NCI-H128 (cell line): Measurements from ENCODE around the gene SLC23A2.
"Not testable (repeated sequence)": the region's sequence is repeated elsewhere in the genome, so short reads cannot be mapped to it uniquely, and the experiment has no call there.

Source experiments
- DNase-seq: peaks from one replicate; lab custom pipeline; 2025; ENCODE audit not compliant: unreplicated experiment; lab: John Stamatoyannopoulos, UW

Gene SLC23A2

DNA sequence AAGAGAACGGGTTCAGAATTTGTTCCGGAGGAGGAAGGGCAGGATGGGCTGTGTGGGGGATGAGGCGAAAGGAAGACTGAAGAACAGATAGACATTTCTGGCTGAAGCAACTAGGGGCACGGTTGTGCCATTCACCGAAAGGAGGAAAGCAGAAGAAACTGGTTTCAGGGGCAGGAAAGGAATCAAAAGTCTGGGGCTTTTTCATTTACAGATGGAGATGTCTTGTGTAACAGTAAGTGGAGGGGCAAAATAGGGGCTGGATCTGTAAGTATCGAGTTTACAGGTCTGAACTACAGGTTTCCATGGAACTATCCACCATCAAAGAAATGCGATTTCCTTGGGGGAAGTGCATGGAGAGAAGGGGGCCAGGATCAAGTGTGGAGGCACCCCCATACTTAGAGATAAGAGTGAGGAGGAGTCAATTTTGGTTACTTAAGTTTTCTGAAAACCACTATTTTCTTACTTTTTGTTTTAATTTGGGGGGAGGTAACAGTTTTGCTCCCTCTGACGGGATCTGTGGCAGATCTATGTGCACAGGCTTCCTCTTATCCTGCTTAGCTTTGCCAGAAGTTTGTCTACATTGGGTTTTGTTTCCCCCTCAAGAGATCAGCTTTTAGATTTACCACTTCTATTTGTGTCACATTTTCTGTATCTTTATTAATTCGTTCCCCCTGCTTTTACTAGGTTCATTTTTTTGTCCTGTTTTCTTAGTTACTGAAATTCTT is 120.1 kb downstream of the SLC23A2 start:
- DNase-seq, result no peak

DNA sequence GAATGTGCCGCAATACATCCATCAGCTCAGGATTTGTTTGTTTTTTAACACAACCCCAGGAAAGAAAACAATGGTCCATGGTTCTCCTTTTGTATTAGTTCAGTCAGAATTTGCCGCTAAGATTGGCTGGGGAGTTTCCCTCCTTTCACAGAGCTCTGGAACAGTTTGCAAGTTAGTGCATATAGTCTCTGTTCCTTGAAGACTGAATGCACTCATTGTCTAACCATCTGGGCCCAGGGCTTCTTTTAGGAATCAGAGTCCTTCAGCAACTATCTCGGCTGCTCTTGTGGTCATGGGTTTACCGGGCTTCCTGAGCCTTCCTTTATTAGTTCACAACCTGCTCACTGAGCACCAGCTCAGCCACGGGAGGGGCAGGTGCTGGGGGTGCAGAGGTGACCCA is 121.3 kb downstream of the SLC23A2 start:
- DNase-seq, result no peak

DNA sequence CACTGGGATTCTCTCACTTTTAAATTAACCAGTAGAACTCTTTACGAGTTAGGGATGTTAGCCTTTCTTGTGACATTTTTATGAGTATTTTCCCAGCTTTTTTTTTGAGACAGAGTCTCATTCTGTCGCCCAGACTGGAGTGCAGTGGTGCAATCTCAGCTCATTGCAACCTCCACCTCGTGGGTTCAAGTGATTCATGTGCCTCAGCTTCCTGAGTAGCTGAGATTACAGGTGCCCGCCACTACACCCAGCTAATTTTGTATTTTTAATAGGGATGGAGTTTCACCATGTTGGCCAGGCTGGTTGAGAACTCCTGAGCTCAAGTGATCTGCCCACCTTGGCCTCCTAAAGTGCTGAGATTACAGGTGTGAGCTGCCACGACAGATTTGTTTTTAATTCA is 123.2 kb downstream of the SLC23A2 start:
- DNase-seq, result not testable (repeated sequence)

DNA sequence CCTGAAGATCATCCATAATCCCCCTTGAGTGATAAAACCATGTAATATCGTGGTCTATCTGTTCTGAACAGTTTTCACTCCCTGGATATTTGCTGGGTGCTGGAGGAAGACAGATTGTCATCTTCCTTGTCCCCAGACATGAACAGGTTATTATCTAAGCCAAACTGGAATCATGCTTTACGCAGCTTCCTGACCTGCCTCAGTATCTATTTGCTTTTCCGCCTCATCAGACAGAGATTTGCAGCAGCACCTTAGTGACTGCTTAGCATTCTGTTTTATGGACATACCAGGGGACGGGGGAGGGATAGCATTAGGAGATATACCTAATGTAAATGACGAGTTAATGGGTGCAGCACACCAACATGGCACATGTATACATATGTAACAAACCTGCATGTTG is 124.6 kb downstream of the SLC23A2 start:
- no peak for DNase-seq

DNA sequence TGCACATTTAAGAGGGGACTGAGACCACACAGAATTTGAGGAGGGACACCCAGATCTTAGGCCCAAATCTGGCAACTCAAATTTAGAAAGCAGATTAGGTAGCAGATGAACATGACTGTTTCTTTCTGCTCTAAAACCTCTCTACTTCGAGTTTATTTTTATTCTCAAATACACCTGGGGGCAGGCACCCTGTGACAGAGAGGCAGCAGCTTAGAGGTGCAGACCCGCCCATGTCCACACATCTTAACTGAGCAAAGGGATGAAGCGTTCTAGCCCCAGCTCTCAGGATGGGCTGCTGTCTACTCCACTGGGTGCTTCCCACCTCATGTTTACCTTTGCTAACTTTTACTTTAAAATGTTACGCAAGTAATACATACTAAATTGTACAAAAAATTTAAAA is 125.0 kb downstream of the SLC23A2 start:
- no peak for DNase-seq

DNA sequence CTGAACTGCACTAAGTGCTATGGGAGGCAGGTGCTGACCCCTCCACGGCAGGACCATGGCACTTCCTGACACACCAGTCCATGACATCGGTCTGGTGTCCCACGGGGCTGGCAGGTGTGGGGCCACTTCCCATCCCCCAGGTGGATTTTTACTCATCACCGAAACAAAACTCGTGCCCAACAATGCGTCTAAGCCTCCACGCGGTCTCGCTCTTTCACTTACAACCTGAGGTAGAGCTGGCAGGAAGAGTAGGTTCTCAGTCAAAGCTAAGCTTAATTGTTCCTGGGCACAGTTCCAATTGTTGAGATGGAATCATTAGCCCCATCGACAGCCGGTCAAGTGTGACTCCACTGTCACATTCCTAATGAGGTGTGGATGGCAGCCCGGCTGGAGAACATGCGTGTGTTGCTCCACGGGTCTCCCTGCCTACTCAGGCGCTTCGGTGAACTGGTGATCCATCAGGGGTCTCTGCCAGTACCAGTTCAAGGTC is 125.7 kb downstream of the SLC23A2 start:
- peak; percentile 95 for DNase-seq

DNA sequence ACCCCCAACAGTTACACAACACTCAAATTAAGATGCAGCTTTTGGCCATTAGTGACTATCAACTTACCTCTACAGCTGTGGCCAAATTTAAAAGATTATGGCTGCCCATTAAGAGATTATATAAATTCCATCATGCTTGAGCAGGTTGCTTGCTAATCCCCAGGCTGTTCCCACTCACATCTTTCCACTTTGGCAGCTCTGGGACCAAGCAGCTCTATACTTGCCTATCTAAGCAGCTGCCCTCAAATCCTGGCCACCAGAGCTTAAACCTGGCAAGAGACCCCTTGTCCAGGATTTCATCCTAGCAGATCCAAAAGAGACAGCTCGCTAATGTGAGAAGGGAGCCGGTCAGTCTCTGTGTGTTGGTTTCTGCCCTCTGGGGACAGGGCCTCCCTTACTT is 127.9 kb downstream of the SLC23A2 start:
- DNase-seq, result no peak

DNA sequence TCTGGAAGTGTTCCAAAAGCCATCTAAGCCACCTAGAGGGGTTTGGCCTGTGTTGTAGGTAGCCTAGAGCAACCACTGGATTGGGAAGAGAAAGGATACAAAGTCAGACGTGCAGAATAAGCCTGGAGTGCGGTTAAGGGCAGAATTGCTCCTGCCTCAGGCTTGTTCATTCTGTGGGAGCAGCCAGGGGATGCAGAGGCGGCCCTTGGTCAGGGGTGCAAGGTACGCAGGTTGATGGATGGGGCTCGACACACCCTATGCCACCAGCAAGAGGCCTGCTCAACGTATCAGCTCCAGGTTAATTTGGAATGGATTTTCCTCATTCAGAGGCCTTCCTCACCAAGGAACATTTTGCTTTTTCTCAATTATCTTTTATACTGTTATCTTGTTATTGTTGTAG is 129.8 kb downstream of the SLC23A2 start:
- DNase-seq, result no peak

DNA sequence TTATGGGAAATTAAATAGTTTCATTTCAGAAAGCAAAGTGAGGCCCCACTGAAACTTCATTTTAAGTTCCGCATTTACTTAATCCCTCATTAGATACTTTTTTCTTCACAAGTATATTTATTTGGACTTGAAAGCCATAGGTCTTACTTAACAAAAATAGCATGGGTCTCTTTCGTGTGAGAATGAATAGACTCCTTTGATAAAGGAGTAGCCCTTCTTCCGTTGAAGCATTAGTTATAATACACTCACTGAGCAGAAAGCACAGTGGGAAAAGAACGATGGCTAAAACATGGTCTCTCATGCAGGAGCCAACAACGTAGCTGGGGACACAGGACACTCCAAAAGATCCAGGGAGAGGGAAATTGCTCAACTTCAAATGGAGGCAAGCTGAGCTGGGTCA is 130.4 kb downstream of the SLC23A2 start:
- DNase-seq, result no peak

DNA sequence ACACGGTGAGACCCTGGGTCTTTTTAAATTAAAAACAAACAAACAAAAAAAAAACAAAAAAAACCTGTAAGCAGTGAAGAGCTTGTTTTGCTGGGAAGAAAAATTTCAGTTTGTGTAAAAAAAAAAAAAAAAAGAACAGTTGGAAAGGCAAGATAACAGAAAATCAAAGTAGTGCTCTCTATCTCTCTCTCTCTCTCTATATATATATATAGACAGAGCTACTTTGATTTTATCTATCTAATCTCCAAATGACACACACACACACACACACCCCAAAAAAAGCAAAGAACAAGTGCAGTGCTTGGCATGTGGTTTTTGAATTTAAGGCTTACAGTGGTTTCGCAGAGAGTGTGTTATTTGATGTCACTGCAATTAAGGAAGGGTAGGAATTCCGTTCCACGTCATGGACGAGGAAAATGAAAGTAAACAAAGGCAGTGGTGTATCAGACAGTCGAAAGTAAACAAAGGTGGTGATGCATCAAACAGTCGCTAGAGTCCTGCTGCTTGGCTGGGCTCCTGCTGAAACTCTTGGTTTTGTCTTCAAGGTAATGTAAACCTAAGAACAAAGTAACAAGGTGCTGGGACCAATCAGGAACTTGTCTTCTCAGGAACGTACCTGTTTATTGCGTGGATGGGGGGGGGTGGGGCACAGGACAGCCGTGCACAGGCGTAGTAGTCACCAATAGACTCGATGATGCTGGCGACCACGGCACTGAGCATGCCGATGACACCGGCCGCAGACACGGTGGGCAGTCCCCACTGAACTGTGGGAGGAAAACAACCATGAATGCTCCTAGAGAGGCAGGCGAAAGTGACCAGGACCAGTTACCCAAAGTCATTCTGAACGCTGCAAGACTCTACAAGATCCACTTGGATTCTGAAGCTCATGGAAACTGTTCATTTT is 131.8 kb downstream of the SLC23A2 start:
- DNase-seq, result no peak

DNA sequence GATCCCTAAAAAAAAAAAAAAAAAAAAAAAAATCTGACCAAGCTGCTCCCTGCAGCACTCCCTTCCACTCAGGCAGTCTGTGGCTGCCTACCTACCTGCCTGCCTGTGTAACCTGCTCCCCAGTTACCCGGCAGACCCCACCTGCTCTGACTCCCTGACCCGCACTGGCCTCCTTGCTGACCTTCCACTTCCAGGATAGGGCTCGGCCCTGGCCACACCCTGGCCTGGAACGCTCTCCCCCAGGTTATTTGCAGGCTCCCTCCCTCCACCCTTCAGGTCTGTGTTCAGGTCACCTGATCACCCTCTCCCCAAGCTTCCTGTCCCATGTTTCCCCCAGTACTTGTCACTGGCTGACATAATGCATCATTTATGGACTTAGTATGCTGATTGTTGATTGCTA is 134.3 kb downstream of the SLC23A2 start:
- DNase-seq, result no peak

DNA sequence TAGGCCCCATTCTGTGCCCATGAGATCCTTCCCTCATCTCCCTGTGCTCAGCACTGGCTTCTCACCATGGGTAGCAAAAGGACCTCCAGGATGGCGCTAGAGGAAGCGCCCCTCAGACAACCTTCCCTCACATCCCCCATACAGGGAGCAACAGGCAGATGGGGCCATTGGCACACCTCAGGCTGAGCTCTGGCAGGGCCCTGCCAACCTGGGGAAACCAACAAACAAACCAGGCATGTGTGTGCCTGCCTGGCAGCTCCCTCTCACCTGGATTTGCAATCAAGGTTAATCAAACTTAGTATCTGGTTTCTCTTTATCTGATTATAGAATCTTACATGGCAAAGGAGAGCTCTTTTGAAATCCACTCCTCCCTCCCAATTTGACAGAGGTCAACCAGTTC is 134.9 kb downstream of the SLC23A2 start:
- DNase-seq, result no peak

DNA sequence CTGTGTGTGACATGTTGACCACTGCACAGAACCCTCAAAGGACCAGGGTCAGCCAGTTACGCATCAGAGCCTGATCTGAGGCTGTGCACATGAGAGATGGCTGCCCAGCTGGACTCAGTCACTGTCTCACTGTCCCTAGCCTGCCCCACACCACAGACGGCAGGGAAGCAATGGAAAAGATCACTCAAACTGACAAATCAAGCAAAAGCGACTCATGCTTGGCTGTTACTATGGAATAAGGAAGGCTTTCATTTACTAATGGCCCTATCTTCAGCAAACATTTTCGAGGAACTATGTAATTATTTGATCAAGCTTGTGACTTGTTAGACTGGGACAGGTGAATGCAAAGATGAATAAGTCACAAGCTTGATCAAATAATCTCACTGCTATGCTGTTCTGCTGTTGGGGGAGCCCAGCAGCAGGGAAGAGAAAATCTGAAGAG is 137.0 kb downstream of the SLC23A2 start:
- DNase-seq, result no peak

DNA sequence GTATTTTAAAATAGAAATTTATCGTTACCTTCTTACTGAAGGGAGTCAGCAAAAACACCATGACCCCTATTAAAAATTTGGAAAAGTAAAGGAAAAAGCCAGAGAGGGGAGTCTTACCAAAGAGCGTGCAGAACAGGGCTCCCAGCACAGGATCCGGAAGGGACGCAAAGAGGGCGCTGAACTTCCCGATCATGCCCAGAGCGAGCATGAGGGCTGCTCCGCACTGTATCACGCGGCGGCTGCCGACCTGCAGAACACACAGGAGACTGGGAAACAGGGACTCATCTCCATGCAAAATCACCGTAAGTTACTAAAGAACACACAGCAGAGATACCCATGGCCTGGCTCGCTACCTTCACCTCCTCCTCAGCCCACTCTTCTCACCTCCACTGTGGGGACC is 138.6 kb downstream of the SLC23A2 start:
- DNase-seq, result no peak

DNA sequence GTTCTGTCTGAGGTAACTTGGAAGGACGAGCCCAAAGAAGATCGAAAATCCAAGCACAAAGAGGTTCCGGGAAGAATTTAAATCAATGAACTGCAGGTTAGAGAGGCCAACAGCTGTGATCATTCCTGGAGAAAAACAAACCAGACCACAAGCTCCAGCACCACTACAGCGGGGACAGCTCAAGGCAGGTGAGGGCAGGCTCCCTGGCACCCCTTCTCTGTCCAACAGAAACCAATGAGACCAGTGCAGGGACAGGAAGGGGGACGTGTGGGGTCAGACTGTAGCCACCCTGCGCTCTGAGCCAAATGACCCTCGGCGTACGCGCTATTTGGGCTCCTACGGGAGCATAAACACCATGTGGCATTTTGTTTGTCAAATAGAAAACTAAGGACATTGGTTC is 139.3 kb downstream of the SLC23A2 start:
- no peak for DNase-seq

DNA sequence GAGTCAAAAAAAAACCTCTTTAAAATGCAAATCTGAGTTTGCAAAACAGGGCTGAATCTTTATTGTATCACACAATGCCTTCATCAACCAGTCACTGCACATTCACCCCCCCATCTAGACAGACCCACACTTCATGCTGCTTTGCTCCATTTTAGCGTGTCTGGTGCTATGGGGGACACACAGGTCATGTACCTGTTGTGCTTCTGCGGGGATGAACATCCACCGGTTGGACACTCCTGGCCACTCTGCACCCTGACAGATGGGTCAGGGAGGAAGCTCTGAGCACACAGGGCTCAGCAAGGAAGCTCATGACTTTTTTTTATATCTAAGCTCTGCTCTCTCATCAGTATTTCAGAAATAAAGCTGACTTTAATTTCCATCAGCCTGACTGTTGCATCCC is 143.3 kb downstream of the SLC23A2 start:
- no peak for DNase-seq

DNA sequence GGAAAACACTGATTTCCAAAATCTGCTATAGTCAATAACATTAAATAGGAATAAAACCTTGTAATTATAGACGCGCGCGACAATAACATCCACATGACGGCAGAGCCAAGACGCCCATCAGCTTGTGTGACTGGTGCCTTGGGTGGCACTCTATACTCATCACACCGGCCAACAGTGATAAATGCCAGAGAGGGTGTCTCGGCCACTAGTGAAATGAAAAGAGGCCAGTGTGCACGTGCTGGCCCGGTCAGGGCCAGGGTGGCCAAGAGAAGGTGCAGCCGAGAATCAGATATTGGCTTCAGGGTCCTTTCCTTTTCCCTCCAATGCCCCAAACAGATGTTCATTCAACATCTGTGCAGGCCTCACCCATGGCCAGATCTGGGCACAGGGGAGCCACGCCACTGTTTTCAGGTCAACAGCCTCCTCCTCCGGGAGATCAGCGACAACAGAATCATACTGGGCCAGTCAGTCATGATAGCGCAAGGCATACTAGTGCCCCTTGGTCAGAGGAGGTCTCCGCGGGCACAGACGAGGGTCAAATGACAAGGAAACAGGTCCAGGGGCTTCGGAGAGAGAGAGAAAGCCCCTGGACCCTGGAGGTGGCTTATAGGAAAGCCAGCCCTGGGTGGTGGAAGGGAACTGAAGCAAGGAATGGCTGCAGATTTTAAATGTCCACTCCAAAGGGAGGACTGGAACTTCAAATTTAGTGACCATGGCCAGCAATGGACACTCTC is 145.1 kb downstream of the SLC23A2 start:
- DNase-seq, result no peak

DNA sequence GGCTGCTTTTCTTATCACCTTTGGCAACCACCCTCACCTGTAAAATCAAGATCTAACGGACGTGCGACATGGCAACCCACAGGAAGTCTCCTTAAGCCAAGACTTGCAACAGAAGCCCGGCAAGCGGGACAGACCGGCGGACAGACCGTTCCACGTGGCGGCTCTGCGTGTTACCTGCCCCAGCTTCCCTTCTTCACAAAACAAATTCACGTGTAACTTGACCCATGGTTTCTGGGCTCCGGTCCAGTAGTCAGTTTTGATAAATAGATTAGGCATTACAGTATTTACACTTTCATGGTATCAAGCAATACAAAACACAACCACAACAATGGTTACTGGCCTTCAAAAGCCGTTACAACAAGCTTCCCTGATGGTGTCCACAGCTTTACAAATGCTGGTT is 145.8 kb downstream of the SLC23A2 start:
- DNase-seq, result no peak

DNA sequence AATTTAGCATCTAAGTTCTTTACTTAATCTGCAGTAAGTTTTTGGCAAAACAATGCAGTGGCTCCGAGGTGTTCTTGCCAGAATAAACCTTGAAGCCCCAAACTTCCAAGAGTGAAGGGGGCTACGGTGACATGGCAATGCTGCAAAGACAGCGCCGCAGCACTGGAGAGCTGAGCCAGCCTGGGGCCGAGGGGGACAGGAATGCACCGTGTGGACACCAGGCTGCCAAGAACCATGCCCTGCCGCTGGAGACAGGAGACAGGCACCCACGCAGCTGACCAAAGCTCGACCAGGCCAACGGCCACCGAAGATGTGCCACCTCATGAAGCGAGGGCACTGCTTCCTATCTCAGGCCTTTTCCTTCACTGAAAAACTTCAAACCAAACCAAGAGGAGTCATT is 146.2 kb downstream of the SLC23A2 start:
- no peak for DNase-seq

DNA sequence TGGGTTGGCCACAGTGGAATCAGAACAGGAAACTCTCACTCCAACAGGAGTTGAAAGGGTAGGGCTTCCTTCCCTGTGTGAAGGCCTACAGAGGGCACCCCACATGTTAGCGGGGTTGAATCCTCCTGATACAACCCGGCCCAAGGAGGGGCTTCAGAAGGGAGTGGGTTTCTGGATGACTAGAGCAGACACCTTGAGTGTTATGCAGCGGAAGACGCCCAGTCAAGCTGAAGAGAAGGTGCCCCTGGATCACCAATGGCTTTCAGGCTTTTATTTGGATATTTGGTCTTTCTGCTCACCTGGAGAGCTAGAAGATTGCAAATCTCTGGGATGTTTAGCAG is 146.8 kb downstream of the SLC23A2 start:
- DNase-seq, result no peak

DNA sequence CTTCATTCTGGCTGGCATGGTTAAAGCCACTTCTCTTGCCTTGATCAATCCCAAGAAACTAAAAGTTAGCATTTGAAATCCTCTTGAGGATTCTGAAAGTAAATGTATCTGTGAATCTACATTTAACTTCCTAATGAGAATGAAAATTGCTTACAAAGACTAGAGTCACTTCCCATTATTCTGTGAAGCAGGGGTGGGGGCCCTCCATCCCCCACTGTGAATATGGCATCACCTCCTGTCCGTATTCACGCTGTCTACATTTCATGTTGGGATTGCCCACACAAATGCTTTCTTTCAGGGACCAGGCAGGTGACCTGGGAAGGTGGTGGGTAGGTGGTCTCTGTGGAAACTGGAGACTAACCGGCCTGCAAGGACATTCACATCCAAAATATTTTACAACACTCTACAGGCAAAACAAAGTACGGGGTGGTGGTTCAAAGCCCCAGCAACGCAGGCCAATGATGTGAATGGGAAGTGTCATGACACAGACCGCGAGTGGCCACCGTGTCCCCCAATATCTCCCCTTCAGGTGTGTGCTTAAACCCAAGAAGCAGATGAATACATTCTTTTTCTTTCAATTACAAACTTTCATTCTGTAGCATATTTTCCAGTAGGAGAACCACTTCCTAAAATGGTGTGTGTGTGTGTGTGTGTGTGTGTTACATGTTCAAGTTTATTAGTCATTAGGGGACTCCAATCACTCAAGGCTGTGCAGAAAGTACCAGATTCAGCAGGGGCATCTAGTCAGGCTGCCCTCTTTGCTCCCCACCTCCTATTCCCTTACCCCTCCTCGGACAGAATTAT is 147.4 kb downstream of the SLC23A2 start:
- no peak for DNase-seq
